ENCODE measurements around the gene PSAP.

PSAP gene

DNA sequence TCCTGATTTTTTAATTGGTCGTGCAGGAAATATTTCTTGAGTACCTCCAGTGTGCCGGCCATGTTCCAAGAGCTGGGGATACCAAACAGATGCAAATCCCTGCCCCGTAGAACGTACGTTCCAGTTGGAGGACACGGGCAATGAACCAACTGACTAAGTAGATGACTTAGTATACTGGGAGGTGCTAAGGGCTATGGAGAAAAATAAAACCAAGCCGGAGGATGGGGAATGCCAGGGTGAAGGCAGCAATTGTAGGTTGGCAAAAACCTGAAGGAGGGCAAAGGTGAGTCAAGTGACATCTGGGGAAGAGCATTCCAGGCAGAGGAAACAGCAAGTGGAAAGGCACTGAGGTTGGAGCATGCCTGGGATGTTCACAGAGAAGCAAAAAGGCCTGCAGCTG lies 70.9 kb downstream of the PSAP start:
- no peak for DNase-seq

DNA sequence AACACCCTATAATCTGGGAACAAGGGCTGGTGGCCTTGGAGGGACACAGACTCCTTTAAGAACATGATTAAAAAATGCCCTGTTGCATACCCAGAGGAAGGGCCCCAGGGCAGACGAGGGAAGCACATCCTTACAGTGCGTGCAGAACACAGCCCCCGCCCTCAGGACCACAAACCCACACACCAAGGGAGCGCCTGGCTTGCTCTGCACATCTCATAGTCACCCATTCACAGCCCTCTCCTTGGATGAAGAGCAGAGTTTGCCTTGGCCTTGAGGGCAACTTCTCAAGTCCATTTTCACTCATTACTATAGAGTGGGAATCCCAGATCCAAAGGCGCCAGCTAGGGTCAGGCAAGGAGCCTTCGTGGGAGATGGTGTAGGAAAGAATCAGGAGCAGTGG lies 71.4 kb downstream of the PSAP start:
- DNase-seq, result no peak

DNA sequence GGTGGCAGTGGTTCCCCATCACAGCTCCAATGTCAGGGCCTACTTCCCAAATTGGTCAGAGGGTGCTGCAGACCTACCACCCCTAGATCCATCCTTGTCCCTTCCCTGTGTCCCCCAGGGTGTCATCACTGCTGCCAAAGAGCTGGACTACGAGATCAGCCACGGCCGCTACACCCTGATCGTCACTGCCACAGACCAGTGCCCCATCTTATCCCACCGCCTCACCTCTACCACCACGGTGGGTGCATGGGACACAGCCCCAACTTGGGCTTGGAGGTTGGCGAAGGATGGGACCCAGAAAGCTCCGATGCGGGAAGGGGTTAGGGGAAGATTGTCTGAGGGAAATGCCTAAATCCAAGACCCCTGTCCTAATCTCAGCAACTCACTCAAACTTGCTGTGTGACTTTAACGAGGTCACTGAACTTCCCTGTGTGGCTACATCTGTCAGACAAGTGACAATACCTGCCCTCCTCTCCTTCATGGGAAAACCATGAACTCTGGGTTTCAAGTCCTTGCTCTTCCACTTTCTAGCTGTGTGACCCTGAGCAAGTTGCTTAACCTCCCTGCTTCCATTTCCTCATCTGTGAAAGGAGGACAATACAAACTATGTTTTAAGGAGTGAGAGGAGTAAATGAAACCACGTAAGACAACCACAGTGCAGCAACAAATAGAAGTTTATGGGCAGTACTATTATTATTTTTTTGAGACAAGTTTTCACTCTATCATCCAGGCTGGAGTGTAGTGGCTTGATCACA lies 72.8 kb downstream of the PSAP start:
- DNase-seq, result no peak

DNA sequence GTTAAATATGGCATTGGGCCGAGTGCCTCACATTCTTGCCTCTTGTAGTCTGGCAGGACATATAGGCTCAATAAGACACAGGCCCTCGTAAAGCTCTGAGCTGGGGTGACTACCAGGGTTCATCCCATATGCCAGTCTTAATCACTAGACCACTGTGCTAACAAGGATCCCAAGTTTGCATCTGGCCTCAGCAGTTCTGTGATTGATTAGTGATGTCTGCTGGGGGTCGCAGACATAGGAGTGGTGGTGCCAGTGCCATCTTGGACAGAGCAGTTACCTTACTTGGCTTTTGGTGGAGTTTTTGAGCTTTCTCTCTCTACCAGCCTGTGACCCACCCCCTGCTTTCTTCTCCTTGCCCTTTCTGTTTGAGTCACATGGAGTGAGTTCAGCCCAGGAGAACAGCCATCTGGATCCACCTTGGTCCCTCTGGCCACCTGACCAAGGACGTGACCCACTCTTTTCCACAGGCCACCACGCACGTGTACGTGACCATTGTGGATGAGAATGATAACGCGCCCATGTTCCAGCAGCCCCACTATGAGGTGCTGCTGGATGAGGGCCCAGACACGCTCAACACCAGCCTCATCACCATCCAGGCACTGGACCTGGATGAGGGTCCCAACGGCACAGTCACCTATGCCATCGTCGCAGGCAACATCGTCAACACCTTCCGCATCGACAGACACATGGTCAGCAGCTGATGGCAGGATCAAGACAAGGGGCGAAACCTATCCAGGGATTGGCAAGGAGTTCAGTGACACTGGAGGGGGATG lies 73.7 kb downstream of the PSAP start:
- no peak for DNase-seq

DNA sequence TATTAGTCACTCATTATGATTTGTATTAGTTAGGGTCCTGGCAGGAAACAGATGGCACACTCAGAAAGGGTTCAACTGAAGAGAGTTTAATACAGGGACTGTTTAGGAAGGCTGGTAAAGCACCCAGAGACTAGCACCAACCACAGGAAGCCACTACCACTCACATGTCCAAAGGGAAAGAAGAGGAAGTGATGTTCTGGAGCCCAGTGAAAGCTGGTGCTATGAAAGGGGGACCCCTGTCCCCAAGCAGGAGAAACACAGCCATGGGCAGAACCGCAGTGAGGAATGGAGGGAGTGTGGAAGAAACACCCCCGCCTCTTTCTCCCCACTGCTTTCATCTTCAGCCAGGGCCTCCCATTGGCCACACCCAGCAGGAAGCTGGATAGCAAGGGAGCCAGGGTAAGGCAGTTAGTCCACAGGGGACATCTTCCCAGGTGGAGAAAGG lies 74.5 kb downstream of the PSAP start:
- DNase-seq, result no peak

DNA sequence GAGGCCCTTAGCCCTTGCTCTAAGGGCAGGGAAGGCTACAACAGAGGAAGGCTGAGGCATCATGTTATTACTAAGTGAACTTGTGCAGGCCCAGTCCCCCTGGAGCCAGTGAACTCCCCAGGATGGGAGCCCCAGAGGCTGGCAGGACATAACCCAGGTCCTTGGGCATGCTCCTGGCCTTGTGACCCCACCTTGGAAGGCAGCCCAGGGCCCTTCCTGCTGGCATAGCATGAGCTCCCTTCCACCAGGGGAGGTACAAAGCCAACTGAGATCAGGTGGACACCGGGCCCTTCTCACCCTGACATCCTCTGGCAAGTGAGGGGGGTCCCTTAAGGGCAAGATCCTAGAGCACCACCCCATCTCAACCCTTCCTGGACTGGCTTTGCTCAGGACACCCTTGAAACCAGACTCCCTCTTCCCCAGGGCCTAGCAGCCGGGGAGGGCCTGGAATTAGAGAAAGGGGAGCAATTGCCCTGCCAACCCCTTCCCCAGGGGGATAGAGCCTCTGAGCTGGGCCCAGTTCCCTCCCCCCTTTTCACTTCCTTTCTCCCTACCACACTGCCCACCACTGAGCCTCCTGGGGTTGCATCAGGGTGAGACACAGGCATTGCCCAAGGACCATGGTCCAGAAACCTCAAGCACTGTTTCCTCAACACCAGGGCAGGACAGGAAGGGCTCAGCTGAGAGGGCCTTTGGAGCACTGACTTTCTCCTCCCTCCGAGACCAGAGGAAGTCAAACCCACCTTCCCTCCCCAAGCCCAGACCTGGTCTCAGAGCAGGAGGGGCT lies 75.9 kb downstream of the PSAP start:
- DNase-seq, result no peak

DNA sequence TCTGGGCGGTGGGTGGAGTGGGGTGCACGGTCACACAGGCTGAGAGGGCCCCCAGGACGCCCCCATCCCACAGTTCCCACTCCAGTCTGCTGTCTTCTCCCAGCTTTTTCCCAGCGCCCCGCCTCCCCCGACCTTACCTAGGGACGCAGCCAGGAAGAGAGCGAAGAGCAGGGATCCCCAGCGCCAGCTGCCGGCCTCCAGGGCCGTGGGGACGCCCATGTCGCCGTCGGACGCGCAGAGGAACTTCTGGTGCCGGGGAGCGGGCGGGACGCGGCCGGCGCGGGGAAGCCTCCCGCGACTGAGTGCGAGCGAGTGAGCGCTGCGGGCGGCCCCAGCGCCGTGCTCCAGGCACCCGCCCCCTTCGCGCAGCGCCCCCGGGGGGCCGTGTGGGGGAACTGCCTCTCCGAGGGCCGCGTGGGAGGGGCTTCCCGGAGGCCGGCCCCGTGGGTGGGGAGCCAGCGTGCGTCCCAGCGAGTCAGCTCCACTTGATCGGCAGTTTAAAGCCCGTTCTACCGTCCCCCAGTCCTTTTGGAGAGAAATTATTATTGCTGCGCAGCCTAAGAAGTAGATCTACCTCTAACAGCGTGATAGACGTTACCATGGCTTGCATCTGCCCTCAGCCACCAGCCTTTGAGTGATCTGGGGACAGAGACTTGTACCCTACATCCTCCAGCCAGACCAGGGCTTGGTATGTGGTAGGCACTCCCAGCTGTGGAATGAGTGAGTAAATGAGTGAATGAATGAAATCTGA lies 77.7 kb downstream of the PSAP start, which contains the start of gene VSIR:
VSIR (minus strand) TSS at position 300 of the 751 bp plus-strand sequence; CDS start at position 219, 81 bp downstream.
- peak; percentile 98 for DNase-seq

DNA sequence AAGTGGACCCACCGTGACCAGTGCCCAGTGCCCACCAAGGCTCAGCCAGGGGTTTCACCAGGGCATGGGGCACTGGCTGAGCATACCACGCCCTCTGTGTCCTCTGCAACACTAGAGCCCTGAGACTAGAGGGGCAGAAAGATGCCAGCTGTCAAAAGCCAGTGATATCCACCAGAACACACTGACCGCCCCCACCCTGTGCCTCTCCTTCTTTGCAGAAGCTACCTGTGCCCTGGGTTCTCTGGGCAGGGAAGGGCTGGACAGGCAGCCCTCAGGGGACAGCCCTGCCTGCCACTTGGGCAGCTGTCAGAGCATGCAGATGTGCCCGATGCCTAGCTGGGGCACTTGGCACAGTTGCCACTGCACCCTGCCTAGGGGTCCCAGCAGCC lies 78.2 kb downstream of the PSAP start:
- peak; percentile 52 for DNase-seq

DNA sequence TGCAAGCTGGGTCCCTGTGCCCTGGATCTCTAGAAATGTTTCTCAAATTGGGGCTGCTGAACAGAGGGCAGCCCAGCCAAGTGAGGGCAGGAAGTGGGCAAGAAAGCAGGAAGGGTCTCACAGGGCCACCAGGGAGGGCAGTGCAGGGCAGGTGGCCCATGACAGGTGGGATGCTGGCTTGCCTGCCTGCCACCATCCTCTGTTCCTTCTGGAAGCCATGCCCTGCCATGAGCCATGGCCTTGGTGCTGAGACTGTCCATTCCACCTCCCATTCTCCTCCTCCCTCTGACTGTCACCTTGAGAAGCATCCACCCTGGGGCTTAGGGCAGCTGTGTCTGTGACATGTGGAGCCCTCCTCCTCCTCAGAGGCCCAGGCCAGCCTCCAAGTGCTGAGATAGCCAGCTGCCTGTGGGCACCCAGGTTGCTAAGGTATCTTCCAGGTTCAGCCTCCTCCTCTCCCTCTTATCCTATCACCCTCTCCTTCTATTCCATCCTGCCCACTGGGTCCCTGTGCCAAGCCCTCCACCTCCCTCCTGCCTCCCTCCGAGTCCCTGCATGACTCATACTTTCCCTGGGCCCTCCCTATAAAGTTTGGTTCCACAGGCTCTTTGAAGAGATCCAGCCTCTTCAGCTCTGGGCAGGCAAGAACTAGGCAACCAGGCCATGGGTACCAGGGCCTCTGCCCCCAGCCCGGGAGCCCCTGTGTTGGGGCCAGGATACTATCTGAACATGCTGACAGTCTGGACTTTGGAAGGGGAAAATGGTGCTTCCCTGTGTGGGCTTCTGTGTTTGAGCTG lies 79.0 kb downstream of the PSAP start:
- DNase-seq, result no peak

DNA sequence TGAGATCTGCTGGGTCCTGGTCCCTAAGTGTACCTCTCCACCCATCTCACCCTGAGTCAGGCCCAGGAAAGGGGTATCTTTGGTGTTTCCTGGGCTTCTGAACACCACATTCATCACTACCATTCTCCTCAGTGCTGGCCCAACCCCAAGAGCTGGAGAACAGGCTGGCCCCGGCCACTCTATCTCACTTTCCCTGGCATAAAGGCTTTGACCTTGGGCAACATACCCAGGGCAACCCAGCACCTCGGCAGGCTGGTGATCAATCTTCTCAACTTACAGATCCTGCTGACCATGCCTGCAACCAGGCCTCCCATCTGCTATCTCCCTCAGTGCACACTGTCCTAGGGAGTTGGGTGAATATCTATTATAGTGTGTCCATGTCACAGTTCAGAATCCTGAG lies 79.8 kb downstream of the PSAP start:
- no peak for DNase-seq

DNA sequence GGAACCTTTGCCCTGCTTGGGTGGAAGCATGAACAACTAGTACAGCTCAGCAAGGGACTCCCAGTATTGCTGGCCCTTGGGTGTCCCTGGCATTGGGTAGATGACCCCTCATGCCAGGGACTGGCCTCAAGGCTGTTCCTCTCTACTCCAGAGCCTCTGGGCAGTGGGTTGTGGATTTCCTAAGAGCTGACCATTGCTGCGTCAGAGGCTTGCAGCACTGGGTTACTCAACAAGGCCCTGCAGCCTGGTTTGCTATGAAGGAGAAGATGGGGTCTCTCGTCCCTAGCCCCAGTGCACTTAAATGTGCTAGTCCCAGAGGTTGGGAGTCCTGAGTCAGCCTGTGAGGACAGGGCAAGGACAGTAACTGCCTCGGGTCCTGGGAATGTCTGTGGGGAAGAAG lies 80.3 kb downstream of the PSAP start:
- DNase-seq, result no peak

DNA sequence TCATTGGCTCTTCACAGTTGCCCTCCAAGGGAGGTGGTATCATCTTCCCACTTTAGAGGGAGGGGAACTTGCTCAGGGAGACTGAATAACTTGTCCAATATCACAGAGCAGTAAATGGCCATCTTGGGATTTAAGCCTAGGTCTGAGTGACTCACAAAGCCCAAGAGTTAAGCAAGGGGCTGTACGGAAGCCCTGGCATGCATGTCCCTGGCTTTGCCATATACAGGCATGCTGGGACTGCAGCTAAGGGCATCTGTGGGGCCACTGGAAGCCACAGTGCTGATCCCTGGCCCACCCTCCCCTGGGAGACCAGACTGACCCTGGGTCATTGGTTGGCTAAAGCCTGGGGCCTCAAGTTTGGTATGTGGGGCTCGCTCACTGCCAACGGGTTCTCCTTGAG lies 80.8 kb downstream of the PSAP start:
- no peak for DNase-seq

DNA sequence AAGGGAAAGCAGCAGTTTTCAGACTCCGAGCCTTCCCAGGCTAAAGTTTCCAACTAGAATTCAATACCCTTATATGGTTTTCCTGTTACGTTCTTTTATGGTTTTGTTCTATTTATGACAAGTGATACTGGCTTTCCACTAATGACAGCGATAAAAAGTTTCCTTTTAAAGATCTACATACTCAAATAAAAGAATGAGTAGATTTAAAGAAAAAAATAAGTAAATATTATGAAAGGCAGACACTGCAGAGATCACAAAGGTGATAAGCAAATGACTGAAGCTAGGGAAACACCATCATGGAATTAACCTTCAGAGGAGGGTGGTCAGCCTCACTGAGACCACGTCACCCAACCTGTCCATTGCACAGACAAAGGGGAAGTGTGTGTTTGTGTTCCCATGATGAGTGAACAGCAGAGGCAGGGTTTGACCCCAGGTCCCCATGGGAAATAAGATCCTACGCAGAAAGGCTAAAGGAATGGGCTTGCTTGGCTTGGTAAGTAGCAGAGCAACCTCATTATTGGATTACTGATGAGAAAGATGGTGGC lies 81.7 kb downstream of the PSAP start:
- no peak for DNase-seq

DNA sequence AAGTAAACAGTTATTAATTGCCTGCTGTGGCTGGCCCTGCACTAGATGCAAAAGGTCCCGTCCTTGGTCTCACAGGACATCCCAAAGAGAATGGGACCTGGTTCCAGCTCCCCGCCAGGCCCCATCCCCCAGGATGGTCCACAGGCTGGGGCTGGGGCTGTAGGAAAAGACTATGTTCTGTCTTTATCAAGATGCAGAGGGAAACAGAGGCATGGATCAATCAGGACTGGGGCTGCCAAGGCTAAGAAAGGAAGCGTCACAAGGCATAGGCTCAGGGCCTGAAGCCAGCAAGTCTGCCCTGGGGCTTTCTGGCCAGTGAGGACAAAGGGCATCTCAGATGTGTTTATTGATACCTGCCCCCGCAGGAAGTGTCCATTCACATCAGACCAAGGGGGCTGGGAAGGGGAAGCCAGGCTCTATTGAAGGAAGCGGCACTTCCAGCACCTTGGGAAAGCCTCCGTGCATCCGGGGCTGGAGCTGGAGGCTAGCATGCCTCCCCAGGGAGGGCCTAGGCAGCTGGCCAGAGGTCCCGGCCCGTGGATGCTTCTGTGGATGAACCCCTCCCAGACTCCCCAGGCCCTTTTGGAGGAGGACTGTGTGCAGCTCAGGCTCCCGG lies 83.5 kb downstream of the PSAP start:
- DNase-seq, result no peak

DNA sequence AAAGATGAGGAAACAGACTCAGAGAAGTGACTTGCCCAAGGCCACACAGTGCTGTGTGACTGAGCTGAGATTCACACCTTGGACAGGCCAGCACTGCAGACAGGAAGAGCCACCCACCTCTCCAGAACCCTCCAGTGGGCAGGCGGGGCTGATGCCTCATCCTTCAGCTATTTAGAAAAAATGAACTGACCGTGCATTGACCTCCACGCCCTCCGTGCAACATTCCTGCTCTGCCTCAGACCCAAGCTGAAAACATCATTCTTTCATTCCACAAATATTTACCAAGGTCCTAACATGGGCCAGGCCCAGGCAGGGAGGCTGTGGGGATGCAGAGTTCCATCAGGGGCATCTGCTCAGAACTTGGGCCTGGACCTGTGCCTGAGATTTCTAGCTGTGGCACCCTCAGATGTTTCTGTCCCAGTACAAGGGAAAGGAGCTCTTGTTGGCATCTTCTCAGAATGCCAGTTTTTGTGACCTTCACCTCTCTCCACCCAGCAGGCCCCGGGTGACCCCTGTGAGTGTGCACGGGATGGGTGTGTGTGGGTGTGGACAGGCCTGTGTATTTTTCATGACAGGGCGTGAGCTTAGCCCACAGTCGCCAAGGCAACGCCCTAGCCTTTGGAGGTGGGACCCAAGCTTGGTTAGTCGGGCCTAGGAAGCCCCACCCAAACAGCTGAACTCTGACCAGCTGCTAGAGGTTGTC lies 84.2 kb downstream of the PSAP start:
- no peak for DNase-seq
